ENCODE measurements around the gene GOLPH3L.
"Not testable (repeated sequence)": the region's sequence is repeated elsewhere in the genome, so short reads cannot be mapped to it uniquely, and the experiment has no call there.

GOLPH3L gene

DNA sequence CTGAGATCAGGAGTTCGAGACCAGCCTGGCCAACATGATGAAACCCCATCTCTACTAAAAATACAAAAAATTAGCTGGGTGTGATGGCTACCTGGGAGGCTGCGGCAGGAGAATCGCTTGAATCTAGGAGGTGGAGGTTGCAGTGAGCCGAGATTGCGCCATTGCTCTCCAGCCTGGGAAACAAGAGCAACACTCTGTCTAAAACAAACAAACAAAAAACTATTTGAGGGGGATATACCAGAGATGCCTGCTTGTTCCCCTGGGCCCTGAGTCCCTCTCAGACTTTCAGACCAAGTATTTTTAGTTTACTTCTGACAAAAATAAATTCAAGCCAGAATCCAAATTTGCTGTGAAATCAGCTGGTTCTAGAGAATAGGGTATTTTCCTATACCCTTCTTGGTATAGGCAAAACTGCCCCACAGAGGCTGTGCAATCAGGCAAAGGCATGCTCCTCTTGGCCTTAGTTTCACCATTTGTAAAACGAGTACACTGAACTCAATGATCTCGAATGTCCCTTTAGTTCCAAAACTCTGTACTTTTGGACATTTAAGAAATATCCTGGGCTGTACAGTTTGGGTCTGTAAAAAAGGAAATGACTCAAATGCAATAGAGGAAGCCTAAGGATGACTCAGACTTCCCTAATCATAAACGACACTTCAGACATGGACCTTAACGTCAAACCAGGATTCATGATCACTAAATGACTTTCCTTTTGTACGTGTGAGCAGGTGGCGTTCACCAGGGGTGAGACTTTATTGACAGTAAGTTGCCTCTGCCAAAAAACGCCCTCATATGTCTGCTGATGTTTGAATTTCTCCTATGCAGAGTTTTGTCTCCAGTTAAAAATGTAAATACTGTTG, 83.7 kb downstream of the GOLPH3L start:
- Histone ChIP-seq H3K36me3 (ENCODE audit: control insufficient read depth, insufficient read depth, low read length) (no peaks in the 10 kb centered on the region; the same call in none of the 2 replicates), H3K27me3 (replicated peaks; ENCODE audit: control insufficient read depth, insufficient read depth, low read length) (no peaks in the 10 kb centered on the region), H3K4me3 (replicated peaks; ENCODE audit: low read depth, low read length) (no peak overlapping the region)
- TF ChIP-seq, protein P1, sequence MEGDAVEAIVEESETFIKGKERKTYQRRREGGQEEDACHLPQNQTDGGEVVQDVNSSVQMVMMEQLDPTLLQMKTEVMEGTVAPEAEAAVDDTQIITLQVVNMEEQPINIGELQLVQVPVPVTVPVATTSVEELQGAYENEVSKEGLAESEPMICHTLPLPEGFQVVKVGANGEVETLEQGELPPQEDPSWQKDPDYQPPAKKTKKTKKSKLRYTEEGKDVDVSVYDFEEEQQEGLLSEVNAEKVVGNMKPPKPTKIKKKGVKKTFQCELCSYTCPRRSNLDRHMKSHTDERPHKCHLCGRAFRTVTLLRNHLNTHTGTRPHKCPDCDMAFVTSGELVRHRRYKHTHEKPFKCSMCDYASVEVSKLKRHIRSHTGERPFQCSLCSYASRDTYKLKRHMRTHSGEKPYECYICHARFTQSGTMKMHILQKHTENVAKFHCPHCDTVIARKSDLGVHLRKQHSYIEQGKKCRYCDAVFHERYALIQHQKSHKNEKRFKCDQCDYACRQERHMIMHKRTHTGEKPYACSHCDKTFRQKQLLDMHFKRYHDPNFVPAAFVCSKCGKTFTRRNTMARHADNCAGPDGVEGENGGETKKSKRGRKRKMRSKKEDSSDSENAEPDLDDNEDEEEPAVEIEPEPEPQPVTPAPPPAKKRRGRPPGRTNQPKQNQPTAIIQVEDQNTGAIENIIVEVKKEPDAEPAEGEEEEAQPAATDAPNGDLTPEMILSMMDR (IDR thresholded peaks at IDR 0.05; ENCODE audit: insufficient read depth, low read length, poor library complexity, severe bottlenecking): no peak
- peak; percentile 75 for DNase-seq (ENCODE audit: extremely low read depth, insufficient read length)

DNA sequence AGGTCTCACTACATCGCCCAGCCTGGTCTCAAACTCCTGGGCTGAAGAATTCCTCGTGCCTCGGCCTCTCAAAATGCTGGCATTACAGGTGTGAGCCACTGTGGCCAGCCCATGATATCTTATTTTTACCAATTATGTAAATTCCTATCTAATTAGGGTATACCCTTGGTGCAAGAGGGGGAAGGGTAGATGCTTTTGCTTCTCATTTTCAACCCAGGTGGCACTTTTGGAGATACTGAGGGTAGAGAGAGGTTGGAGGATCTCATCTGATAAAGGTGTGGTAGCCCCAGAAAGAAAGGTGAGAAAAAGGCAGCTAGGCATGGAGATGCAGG, 85.0 kb downstream of the GOLPH3L start:
- no peaks in the 10 kb centered on the region for H3K27me3 ChIP-seq (replicated peaks; ENCODE audit: control insufficient read depth, insufficient read depth, low read length)
- no peak for DNase-seq (ENCODE audit: extremely low read depth, insufficient read length)
- H3K36me3 ChIP-seq (ENCODE audit: control insufficient read depth, insufficient read depth, low read length): no peaks in the 10 kb centered on the region; the same call in none of the 2 replicates
- TF ChIP-seq, protein P1 (IDR thresholded peaks at IDR 0.05; ENCODE audit: insufficient read depth, low read length, poor library complexity, severe bottlenecking): no peak
- H3K4me3 ChIP-seq (replicated peaks; ENCODE audit: low read depth, low read length): no peak overlapping the region

DNA sequence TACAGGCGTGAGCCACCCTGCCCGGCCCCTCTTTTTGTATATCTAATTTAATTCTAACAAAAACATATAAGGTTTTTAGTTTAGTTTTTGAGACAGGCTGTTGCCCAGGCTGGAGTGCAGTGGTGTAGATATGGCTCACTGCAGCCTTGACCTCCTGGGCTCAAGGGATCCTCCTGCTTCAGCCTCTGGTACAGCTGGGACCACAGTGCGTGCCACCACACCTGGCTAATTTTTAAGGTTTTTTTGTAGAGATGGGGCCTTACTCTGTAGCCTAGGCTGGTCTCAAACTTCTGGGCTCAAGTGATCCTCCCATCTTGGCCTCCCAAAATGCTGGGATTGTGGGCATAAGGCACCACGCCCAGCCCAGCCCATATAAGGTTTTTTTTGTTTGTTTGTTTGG, 86.4 kb downstream of the GOLPH3L start:
- H3K4me3 ChIP-seq (replicated peaks; ENCODE audit: low read depth, low read length): no peak overlapping the region
- H3K27me3 ChIP-seq (replicated peaks; ENCODE audit: control insufficient read depth, insufficient read depth, low read length): no peaks in the 10 kb centered on the region
- no peak for DNase-seq (ENCODE audit: extremely low read depth, insufficient read length)
- H3K36me3 ChIP-seq (ENCODE audit: control insufficient read depth, insufficient read depth, low read length): no peaks in the 10 kb centered on the region; the same call in 1 of the 2 replicates
- TF ChIP-seq, protein P1 (IDR thresholded peaks at IDR 0.05; ENCODE audit: insufficient read depth, low read length, poor library complexity, severe bottlenecking): no peak

DNA sequence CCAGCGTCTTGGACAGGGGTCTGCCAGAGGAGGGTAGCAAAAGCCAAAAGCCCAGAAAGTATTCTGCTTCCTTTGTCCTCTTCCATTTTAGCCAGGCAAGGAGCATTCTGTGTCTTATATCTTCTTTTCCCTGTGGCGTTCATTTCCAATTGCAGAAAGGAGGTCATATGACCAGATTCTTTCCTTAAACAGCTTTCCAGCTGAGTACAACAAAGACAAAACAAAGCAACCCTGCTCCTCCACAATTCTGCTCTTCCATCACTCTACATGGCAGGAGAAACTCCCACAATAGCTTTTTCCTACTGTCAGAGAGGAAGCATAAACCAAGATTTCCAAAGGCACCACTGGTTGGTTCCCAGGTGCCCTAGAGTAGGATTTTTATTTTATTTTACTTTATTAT, 87.2 kb downstream of the GOLPH3L start:
- Histone ChIP-seq H3K4me3 (replicated peaks; ENCODE audit: low read depth, low read length) (no peak overlapping the region), H3K27me3 (replicated peaks; ENCODE audit: control insufficient read depth, insufficient read depth, low read length) (no peaks in the 10 kb centered on the region), H3K36me3 (ENCODE audit: control insufficient read depth, insufficient read depth, low read length) (no peaks in the 10 kb centered on the region; the same call in none of the 2 replicates)
- DNase-seq (ENCODE audit: extremely low read depth, insufficient read length): no peak
- TF ChIP-seq, protein P1 (IDR thresholded peaks at IDR 0.05; ENCODE audit: insufficient read depth, low read length, poor library complexity, severe bottlenecking): no peak

DNA sequence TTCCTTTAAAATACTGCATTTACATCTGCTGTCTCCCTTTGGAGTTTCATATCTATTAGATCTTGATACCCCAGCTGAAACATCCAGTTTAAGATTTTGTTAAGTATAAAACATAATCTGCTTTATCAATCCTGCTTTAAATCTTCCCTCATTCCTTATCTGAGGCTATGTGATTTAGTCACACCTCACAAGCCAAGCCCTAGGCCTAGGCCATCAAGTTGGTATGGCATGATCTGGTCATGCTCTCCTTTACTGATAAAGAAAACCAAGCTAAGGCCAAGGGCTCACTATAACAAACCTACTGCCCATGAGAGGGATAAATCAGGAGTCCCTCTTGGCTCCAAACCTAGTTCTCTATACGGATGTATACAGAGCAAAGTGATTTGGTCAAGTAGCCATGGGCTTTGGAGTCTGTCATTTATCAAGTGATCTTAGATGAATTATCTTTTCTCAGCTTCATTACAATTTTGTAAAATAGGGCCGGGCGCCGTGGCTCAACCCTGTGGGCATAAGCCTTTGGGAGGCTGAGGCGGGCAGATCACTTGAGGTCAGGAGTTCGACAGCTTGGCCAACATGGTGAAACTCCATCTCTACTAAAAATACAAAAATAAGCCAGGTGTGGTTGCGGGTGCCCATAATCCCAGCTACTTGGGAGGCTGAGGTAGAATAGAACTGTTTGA, 90.4 kb downstream of the GOLPH3L start:
- Histone ChIP-seq H3K27me3 (replicated peaks; ENCODE audit: control insufficient read depth, insufficient read depth, low read length) (no peaks in the 10 kb centered on the region), H3K4me3 (replicated peaks; ENCODE audit: low read depth, low read length) (no peak overlapping the region), H3K36me3 (ENCODE audit: control insufficient read depth, insufficient read depth, low read length) (no peaks in the 10 kb centered on the region; the same call in none of the 2 replicates)
- TF ChIP-seq, protein P1 (IDR thresholded peaks at IDR 0.05; ENCODE audit: insufficient read depth, low read length, poor library complexity, severe bottlenecking): no peak
- no peak for DNase-seq (ENCODE audit: extremely low read depth, insufficient read length)

DNA sequence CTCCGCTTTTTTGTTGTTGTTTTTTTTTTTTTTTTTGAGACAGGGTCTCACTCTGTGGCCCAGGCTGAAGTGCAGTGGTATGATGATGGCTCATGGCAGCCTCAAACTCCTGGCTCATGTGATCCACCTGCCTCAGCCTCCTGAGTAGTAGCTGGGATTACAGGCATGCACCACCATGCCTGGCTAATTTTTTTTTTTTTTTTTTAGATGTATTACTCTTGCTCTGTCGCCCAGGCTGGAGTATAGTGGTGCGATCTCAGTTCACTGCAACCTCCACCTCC, 91.6 kb downstream of the GOLPH3L start:
- not testable (repeated sequence) for H3K36me3 ChIP-seq (ENCODE audit: control insufficient read depth, insufficient read depth, low read length); H3K4me3 ChIP-seq (replicated peaks; ENCODE audit: low read depth, low read length); DNase-seq (ENCODE audit: extremely low read depth, insufficient read length); H3K27me3 ChIP-seq (replicated peaks; ENCODE audit: control insufficient read depth, insufficient read depth, low read length)
